NCI-H345 treated with DMSO at 0.1 percent for 48 hours (cell line): ENCODE results near the gene CDAN1.
"Not testable (repeated sequence)": the region's sequence is repeated elsewhere in the genome, so short reads cannot be mapped to it uniquely, and the experiment has no call there.

ENCODE experiments used
- DNase-seq: peaks from one replicate; lab custom pipeline; 2025; ENCODE audit not compliant: unreplicated experiment; lab: John Stamatoyannopoulos, UW

Gene CDAN1, protein sequence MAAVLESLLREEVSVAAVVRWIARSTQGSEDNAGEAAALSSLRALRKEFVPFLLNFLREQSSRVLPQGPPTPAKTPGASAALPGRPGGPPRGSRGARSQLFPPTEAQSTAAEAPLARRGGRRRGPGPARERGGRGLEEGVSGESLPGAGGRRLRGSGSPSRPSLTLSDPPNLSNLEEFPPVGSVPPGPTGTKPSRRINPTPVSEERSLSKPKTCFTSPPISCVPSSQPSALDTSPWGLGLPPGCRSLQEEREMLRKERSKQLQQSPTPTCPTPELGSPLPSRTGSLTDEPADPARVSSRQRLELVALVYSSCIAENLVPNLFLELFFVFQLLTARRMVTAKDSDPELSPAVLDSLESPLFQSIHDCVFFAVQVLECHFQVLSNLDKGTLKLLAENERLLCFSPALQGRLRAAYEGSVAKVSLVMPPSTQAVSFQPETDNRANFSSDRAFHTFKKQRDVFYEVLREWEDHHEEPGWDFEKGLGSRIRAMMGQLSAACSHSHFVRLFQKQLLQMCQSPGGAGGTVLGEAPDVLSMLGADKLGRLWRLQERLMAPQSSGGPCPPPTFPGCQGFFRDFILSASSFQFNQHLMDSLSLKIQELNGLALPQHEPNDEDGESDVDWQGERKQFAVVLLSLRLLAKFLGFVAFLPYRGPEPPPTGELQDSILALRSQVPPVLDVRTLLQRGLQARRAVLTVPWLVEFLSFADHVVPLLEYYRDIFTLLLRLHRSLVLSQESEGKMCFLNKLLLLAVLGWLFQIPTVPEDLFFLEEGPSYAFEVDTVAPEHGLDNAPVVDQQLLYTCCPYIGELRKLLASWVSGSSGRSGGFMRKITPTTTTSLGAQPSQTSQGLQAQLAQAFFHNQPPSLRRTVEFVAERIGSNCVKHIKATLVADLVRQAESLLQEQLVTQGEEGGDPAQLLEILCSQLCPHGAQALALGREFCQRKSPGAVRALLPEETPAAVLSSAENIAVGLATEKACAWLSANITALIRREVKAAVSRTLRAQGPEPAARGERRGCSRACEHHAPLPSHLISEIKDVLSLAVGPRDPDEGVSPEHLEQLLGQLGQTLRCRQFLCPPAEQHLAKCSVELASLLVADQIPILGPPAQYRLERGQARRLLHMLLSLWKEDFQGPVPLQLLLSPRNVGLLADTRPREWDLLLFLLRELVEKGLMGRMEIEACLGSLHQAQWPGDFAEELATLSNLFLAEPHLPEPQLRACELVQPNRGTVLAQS

GRCh38 chr15:42736793-42737528, at the start of gene CDAN1:
TSS of gene CDAN1 (minus strand) at chr15:42737128. CDS start at chr15:42737102, 26 bp downstream.
- DNase-seq = peak; percentile 38

DNA sequence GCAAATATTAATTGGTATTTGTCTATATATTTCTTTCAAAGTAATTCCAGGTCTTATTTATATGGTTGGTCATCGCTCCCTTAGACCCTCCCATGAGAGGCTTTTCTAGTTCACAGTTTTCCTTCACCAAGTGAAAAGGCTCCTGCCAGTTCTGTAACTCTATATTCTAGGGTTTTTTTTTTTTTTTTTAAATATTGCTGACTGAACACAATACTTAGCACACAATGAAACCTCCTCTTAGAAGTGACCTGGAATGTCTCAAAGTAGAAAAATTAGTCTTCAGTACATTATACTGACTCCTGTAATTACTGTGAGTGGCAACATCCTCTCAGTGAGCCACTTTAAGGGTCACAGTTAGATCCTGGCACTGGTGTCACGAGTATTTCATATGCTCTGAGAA, 48.6 kb upstream of the CDAN1 start:
- no peak for DNase-seq

GRCh38 chr15:42784705-42785104, 47.8 kb upstream of the CDAN1 start:
- DNase-seq = no peak

DNA sequence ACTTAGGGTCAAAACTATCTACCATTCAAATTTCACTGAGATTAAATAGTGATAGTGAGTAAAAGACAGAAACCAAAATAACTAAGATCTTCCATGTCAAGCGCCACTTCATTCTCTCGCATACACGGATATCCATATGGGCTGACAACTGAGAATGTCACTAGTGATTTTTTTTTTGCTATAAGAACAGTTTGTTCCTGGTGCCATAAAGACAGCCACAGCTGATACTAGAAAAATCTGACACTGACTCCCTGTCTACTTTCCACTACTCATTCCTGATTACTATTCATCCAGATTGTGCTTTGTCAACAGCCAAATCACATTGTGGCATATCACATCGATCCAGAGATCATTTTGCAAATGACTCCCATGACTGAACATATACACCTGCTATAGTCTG, 45.8 kb upstream of the CDAN1 start:
- DNase-seq = no peak

DNA sequence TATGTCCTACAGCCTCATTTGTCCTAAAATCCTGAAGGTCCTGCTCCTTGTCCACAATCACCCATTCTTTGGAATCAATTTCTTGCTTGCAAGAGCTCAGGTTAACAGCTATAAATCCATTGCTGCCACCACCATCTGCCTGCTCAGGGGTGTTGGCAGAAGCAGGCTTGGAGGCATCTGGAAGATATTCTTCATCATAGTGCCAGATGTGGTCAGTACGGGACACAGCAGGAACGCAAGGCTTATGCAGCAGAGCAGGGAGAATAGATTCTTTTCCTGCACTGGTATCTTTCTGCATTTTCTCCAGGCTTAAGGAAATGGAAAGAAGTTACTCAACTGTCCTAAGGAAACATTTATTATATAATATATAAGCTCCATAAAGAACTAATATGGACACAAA, 38.5 kb upstream of the CDAN1 start:
- DNase-seq = no peak

DNA sequence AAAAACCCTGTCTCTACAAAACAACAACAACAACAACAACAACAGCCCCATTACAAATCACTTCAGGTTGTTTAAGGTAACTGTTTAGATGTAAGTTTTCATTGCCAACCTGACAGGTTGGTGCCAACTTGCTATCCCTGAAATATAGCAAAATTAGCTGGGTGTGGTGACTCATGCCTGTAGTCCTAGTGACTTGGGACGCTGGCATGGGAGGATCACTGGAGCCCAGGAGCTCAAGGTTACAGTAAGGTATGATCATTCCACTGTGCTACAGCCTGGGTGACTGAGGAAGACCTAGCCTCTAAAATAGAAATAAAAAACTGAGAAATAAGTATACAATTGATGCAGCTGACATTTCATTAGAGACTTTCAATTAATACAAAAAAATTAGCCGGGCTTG, 36.0 kb upstream of the CDAN1 start:
- DNase-seq = no peak

DNA sequence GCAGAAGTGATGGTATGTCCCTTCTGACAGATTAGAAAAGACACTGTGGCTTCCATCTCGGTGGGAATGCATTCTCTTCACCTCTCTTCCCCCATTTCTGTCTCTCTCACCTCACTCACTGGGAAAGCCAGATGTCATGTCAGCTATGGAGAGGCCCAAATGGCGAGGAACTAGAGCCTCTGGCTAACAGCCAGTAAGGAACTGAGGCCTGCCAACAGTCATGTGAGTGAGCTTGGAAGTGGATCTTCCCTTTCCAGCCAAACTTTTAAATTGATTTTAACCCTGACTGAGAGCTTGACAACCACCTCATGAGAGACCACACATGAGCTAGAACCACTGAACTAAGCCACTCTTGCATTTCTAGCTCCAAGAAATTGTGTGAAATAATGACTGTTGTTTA, 35.2 kb upstream of the CDAN1 start:
- no peak for DNase-seq

DNA sequence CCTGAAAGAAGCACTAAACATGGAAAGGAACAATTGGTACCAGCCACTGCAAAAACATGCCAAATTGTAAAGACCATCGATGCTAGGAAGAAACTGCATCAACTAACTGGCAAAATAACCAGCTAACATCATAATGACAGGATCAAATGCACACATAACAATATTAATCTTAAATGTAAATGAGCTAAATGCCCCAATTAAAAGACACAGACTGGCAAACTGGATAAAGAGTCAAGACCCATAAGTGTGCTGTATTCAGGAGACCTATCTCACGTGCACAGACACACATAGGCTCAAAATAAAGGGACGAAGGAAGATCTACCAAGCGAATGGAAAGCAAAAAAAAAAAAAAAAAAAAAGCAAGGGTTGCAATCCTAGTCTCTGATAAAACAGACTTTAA, 29.2 kb upstream of the CDAN1 start:
- not testable (repeated sequence) for DNase-seq

- not testable (repeated sequence) for DNase-seq
These were observed 27.3 kb upstream of the CDAN1 start for GRCh38 chr15:42764154-42764731.

GRCh38 chr15:42761813-42762212, 24.9 kb upstream of the CDAN1 start:
- not testable (repeated sequence) for DNase-seq

- DNase-seq = no peak
These were observed 23.8 kb upstream of the CDAN1 start for GRCh38 chr15:42760759-42761158.

DNA sequence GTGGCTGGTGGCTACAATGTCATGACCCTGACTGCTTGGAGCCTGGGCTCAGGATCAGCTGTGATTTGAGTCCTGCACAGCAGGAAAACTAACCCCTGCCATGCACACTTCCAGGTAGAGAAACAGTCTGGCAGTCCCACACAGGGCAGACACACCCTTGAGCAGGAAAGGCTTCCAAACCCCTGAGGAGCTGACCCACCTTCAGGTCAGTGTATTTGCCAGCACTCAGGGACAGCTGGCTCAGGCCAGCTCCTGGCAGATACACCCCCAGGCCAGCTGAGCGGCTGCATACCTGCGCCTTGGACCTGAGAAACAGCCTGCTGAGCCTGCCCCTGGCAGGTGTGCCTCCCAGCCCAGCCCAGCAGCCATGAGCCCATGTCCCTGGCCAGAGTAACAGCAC, 22.2 kb upstream of the CDAN1 start:
- no peak for DNase-seq

DNA sequence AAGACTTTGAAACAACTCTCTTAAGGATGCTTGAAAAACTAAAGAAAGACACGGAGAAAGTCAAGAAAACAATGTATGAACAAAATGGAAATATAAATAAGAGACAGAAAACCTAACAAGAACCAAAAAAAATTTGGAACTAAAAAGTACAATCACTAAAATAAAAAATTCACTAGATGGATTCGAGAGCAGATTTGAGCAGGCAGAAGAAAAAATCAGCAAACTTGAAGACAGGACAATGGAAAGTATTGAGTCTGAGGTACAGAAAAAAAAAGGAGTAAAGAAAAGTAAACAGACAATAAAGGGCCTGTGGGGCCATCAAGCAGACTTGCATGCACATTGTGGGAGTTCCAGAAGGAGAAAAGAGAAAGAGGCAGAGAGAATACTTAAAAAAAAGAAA, 13.4 kb upstream of the CDAN1 start:
- no peak for DNase-seq

- no peak for DNase-seq
These were observed 12.3 kb upstream of the CDAN1 start for GRCh38 chr15:42749266-42749665.

GRCh38 chr15:42744195-42744594, 7.3 kb upstream of the CDAN1 start:
- no peak for DNase-seq

DNA sequence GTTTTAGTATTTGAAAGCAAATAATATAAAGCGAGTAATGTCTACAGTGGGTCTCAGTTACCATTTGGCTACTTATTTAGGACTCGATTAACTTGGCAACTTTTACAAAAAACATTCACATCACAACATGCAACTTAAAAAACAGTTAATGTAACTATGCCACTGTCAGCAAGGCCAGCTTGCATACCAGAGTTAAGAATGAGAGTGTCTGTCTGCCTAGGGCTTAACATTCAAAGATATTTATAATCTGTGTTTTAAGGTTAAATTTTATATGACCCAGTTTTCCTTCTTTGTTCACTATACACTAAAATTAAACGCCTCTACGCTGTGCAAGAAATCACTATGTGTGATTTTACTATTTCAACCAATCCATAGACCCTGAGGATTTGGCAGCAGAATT, 5.2 kb upstream of the CDAN1 start:
- DNase-seq = no peak

DNA sequence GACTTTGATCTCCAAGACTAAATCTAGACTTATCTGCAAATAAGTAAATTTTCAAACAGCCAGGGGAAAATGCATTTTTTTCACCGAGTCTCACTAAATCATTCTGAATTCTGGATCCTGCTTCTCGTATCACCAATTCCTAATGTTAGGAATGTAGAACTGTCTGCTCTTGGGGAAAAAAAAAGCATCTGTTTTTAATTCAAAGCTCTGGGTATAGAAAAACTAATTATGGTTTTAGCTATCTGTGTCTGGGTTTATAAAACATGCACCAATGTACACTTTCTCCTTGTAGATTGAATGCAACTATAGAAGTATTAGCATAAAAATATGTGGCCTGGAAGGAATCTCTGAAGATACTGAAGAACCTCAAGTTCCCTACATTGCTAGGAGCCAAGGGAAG, 4.8 kb upstream of the CDAN1 start:
- DNase-seq = no peak

DNA sequence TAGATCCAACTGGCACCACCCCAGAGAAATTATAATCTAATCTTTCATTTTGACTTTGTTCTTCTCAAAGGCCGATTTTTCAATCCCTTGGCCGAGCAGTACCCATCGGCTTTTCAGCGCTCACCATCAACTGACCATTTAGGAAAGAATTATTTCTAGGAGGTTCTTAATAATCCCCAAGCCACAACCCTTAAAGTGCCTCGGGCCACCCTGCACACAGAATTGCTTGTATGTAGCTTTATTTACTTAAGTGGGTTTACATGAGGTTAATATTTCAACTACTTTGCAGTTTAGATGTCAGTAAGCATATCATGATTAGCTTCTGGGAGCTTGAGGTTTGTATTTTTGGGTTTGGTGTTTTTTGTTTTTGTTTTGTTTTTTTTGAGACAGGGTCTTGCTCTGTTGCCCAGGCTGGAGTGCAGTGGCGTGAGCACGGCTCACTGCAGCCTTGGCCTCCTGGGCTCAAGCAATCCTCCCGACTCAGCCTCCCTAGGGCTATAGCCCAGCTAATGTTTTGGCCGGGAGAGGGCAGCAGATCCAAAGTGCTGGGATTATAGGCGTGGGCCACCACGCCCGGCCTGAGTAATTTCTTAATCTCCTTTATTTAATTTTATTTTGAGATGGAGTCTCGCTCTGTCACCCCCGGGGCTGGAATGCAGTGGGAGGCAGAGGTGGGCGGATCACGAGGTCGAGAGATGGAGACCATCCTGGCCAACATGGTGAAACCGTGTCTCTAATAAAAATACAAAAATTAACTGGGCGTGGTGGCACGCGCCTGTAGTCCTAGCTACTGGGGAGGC, 801 bp upstream of the CDAN1 start:
- no peak for DNase-seq

DNA sequence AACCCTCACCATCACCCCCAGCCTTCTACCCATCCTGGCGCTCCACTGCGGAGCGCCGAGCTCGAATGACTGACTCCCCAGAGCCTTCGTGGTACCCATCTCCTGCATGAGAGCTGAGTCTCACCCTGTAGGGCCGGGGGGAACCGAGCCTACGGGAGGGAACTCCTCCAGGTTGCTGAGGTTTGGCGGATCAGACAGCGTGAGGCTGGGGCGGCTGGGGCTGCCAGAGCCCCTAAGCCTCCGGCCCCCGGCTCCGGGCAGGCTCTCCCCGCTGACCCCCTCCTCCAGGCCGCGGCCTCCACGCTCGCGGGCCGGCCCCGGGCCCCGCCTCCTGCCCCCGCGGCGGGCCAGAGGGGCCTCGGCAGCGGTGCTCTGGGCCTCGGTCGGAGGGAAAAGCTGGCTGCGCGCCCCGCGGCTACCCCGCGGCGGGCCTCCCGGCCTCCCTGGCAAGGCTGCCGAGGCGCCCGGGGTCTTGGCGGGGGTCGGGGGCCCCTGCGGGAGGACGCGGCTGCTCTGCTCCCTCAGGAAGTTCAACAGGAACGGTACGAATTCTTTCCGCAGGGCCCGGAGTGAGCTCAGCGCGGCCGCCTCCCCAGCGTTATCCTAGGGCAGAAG, 643 bp downstream of the CDAN1 start:
- DNase-seq = no peak
